Measurements from ENCODE around the gene RBBP4.

DNA sequence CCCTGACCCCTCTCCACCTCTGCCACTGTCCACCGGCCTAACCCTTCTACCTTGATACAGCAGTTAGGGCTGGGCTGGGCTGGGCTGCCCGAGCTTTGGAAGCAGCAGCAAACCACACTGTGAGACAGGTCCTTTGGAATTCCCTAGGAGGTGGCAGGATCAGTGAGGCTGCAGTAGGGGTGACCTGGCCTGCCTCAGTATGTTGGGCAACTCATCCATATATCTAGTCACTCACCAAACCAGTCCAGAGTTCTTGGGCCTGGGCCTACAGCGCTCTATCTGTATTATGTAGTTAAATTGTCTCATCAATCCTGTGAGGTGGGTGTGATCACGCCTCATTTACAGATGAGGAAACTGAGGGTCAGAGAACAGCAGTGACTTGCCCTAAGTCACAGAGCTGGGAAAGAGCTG is 64.9 kb downstream of the RBBP4 start:
- TF ChIP-seq, protein P1, sequence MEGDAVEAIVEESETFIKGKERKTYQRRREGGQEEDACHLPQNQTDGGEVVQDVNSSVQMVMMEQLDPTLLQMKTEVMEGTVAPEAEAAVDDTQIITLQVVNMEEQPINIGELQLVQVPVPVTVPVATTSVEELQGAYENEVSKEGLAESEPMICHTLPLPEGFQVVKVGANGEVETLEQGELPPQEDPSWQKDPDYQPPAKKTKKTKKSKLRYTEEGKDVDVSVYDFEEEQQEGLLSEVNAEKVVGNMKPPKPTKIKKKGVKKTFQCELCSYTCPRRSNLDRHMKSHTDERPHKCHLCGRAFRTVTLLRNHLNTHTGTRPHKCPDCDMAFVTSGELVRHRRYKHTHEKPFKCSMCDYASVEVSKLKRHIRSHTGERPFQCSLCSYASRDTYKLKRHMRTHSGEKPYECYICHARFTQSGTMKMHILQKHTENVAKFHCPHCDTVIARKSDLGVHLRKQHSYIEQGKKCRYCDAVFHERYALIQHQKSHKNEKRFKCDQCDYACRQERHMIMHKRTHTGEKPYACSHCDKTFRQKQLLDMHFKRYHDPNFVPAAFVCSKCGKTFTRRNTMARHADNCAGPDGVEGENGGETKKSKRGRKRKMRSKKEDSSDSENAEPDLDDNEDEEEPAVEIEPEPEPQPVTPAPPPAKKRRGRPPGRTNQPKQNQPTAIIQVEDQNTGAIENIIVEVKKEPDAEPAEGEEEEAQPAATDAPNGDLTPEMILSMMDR (IDR thresholded peaks at IDR 0.05; ENCODE audit: insufficient read depth, low read depth, low read length): no peak
- TF ChIP-seq EZH2 (IDR thresholded peaks at IDR 0.05; ENCODE audit: insufficient read depth, low read length): no peak
